CD8-positive, alpha-beta memory T cell (primary cell): Measurements from ENCODE around the gene EIF1AD. TPM values are rescaled to one million over a fixed set of nuclear protein-coding genes. Genes with fewer than 3 reads are reported as not detected.

Experiments used
- CTCF ChIA-PET: fragments of 350-600 bp; sonication (Branson Sonifier 250); formaldehyde crosslinking; loops from one replicate; lab custom pipeline; 2021; ENCODE audit warnings: antibody characterized with exemption; lab: Charles Lee
- POLR2A ChIA-PET: fragments of 350-600 bp; sonication (Branson Sonifier 250); formaldehyde crosslinking; loops from one replicate; lab custom pipeline; 2021; ENCODE audit warnings: antibody characterized with exemption; lab: Charles Lee
- DNase-seq, 5 donors: peaks; one replicate each; pipeline versions ENCODE4 v3.0.0 to v3.0.0-alpha.2; 2020 to 2022; ENCODE audit warnings: mixed read lengths in 1 of 5
- H3K27ac ChIP-seq: one replicate; pipeline ENCODE4 v1.7.0; 2013; ENCODE audit warnings: low read depth, mild to moderate bottlenecking, low read length, moderate library complexity
- H3K27me3 ChIP-seq: 2 replicates; pipeline ENCODE4 v1.7.0; 2013; ENCODE audit warnings: low read length, mild to moderate bottlenecking; ENCODE audit not compliant: insufficient read depth, poor library complexity, severe bottlenecking
- H3K36me3 ChIP-seq: 2 replicates; pipeline ENCODE4 v1.7.0; 2013; ENCODE audit warnings: mild to moderate bottlenecking, low read length, moderate library complexity; ENCODE audit not compliant: insufficient read depth
- H3K4me1 ChIP-seq: 2 replicates; pipeline ENCODE4 v1.7.0; 2013; ENCODE audit warnings: mild to moderate bottlenecking, low read length, moderate library complexity; ENCODE audit not compliant: insufficient read depth
- H3K4me3 ChIP-seq: 2 replicates; pipeline ENCODE4 v1.7.0; 2013; ENCODE audit warnings: mild to moderate bottlenecking, low read length
- H3K9me3 ChIP-seq: 2 replicates; pipeline ENCODE4 v1.7.0; 2013; ENCODE audit warnings: mild to moderate bottlenecking, low read length
- H3K27ac Mint-ChIP-seq, 8 donors: one replicate each; pipeline ENCODE4 v1.8.0; 2020 to 2021; ENCODE audit warnings: mixed read lengths in 8 of 8, mild to moderate bottlenecking in 6 of 8, inconsistent platforms in 3 of 8, moderate library complexity in 3 of 8
- H3K27me3 Mint-ChIP-seq, 2 donors: one replicate each; pipeline ENCODE4 v1.8.0; 2020 to 2021; ENCODE audit warnings: mixed read lengths in 2 of 2, mild to moderate bottlenecking in 1 of 2, moderate library complexity in 1 of 2
- H3K36me3 Mint-ChIP-seq, 3 donors: one replicate each; pipeline ENCODE4 v1.8.0; 2020 to 2021; ENCODE audit warnings: mixed read lengths in 3 of 3, inconsistent platforms in 1 of 3, mild to moderate bottlenecking in 1 of 3
- H3K4me1 Mint-ChIP-seq, 3 donors: one replicate each; pipeline ENCODE4 v1.8.0; 2020 to 2021; ENCODE audit warnings: mixed read lengths in 3 of 3, inconsistent platforms in 1 of 3, mild to moderate bottlenecking in 1 of 3
- H3K4me3 Mint-ChIP-seq, 7 donors: one replicate each; pipeline ENCODE4 v1.8.0; 2020 to 2021; ENCODE audit warnings: mixed read lengths in 7 of 7, mild to moderate bottlenecking in 6 of 7, moderate library complexity in 4 of 7, inconsistent platforms in 2 of 7
- H3K9me3 Mint-ChIP-seq, 5 donors: one replicate each; pipeline ENCODE4 v1.8.0; 2020 to 2022; ENCODE audit warnings: mixed read lengths in 5 of 5, mild to moderate bottlenecking in 3 of 5, moderate library complexity in 2 of 5, inconsistent platforms in 1 of 5
- polyA plus RNA-seq: library from polyadenylated mRNA; unstranded; fragments of 300-500 nt; fragmentation: Illumina TruSeq; gene quantifications from one replicate; pipeline ENCODE4 v1.2.3, GENCODE V29; 2021
- total RNA-seq, 2 experiments: library from RNA; stranded (reverse); gene quantifications; one replicate each; pipeline ENCODE4 v1.2.3, GENCODE V29; 2021

EIF1AD gene
- total and polyA plus RNA-seq, 3 experiments from 2014 or later: 16.1 to 81.3 (median 81.2) TPM

DNA sequence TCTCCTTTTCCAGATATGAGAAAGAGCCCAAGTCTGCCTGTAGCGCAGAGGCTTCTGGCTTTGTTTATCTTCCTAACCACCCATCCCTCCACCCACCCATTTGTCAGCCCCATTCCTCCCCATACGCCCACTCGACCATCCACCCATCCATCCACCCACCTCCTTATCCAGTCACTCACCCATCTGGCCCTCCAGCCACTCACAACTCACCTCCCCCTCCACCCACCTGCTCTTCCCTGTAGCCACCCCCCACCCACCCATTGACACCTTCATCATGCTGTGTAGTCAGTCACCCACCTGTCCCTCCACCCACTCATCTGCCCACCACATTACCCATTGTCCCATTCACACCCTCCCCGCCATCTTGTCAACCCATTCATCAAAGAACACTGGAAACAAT is 15.4 kb upstream of the EIF1AD start:
- ChIA-PET POLR2A (no interaction called here), CTCF (no interaction called here)
- Histone ChIP-seq H3K4me1 (peaks cover 2% of the 10 kb centered on the region), H3K27ac (no peak overlapping the region), H3K27me3 (peaks cover 8% of the 10 kb centered on the region), H3K36me3 (no peaks in the 10 kb centered on the region), H3K4me3 (no peak overlapping the region), H3K9me3 (no peaks in the 10 kb centered on the region)
- Mint-ChIP-seq H3K27ac (no peak overlapping the region), H3K36me3 (no peaks in the 10 kb centered on the region), H3K4me3 (no peak overlapping the region), H3K27me3 (peaks cover 11 to 15% of the 10 kb centered on the region in 2 donors), H3K9me3 (no peaks in the 10 kb centered on the region), H3K4me1 (peaks cover 0 to 4% (median under 1%) of the 10 kb centered on the region in 3 donors)
- no peak for DNase-seq

DNA sequence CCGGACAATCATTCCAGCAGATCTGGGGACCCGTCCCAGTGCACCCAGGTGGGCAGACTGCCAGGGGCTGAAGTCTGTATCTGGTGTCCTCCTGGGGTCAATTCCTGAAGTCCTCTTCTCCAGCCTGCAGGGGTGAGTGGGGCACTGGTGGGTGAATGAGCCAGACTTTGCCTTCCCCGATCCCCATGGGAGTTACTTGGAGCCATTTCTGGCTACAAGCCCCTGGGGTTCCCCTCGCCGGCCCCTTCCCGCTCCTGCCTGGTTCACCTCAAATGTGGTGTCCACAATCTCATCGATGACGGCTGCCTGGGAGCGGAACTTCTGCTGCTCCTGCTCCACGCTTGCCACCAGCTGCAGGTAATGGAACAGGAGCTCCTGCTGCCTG is 14.8 kb upstream of the EIF1AD start:
- Mint-ChIP-seq H3K9me3 (no peaks in the 10 kb centered on the region), H3K4me1 (peaks cover 0 to 2% (median 0%) of the 10 kb centered on the region in 3 donors), H3K27ac (no peak overlapping the region), H3K27me3 (peaks cover 11 to 18% of the 10 kb centered on the region in 2 donors), H3K36me3 (no peaks in the 10 kb centered on the region), H3K4me3 (no peak overlapping the region)
- DNase-seq: no peak
- H3K9me3 ChIP-seq: no peaks in the 10 kb centered on the region
- CTCF ChIA-PET: no interaction called here
- H3K27me3 ChIP-seq: peaks cover 13% of the 10 kb centered on the region
- H3K36me3 ChIP-seq: no peaks in the 10 kb centered on the region
- H3K4me1 ChIP-seq: no peaks in the 10 kb centered on the region
- H3K4me3 ChIP-seq: no peak overlapping the region
- no peak overlapping the region for H3K27ac ChIP-seq
- POLR2A ChIA-PET: no interaction called here

DNA sequence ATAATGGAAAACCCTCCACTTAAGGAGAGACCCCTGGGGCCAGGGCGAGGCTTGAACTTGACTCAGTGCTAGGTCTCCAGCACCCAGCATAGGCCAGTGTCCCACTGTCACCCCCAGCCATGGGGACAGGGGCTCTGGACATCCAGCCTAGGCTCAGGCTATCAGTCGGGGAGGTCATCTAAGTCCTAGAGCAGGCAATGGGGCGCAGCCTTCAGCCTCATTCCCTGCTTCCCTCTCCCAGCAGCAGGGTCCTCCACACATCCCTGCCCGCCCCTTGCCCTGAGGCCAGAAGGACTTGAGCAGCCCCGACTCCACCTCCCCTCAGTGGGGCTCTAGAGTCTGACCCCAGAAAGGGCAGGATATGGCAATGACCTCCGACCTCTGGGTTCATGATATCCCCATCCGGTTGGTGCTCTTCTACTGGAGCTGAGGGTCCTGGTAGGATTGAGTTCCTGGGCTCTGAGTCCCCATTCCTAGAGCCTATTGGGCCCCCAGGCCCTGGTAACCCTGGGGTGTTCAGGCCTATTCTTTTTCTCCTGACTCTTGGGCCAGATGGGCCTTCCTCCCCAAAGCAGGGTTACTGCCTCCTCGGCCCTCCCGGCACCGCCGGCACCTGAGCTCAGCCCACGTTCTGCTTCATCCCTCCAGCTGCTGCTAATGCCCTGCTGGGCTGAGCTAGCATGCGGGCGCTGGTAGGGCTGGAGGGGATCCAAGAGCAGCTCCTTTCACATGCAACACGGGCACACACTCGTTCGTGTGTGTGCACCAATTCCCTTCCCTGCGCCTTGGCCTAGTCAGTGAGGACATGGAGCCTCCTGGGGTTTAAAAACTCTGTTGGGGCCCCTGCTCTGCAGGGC is 14.2 kb upstream of the EIF1AD start:
- Histone ChIP-seq H3K4me1 (no peaks in the 10 kb centered on the region), H3K27me3 (peaks cover 16% of the 10 kb centered on the region), H3K27ac (no peak overlapping the region), H3K36me3 (no peaks in the 10 kb centered on the region), H3K9me3 (no peaks in the 10 kb centered on the region), H3K4me3 (no peak overlapping the region)
- peaks cover 11 to 22% of the 10 kb centered on the region in 2 donors for H3K27me3 Mint-ChIP-seq
- H3K4me1 Mint-ChIP-seq: peaks cover 0 to 2% (median 0%) of the 10 kb centered on the region in 3 donors
- no peak overlapping the region for H3K27ac Mint-ChIP-seq
- H3K9me3 Mint-ChIP-seq: no peaks in the 10 kb centered on the region
- ChIA-PET POLR2A (no interaction called here), CTCF (no interaction called here)
- no peak for DNase-seq
- no peaks in the 10 kb centered on the region for H3K36me3 Mint-ChIP-seq
- H3K4me3 Mint-ChIP-seq: no peak overlapping the region

DNA sequence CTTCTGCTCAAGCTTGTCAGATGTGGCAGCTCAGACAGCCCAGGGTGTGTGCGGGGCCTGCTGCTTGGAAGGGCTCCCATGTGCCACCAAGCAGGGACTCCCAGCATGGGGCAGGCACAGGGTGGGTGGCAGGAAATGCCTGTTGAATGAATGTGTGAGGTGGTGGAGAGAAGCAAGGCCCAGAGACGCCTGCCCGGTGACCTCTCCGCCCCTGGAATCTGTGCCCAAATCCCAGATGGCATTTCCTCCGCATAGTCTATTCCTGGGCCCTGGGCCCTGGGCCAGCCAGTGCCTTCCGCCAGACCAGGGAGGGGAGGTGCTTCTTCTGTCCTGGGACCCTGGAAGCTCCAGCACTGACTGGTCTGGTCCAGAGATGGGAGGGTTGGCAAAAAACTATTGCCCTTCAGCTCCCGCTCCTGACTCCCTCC is 13.5 kb upstream of the EIF1AD start:
- Mint-ChIP-seq H3K27me3 (peaks cover 14 to 24% of the 10 kb centered on the region in 2 donors), H3K9me3 (no peaks in the 10 kb centered on the region), H3K4me1 (no peaks in the 10 kb centered on the region), H3K36me3 (no peaks in the 10 kb centered on the region), H3K27ac (no peak overlapping the region), H3K4me3 (no peak overlapping the region)
- H3K4me1 ChIP-seq: no peaks in the 10 kb centered on the region
- H3K4me3 ChIP-seq: no peak overlapping the region
- H3K36me3 ChIP-seq: no peaks in the 10 kb centered on the region
- no peak for DNase-seq
- no peaks in the 10 kb centered on the region for H3K9me3 ChIP-seq
- peaks cover 16% of the 10 kb centered on the region for H3K27me3 ChIP-seq
- ChIA-PET POLR2A (no interaction called here), CTCF (no interaction called here)
- no peak overlapping the region for H3K27ac ChIP-seq

DNA sequence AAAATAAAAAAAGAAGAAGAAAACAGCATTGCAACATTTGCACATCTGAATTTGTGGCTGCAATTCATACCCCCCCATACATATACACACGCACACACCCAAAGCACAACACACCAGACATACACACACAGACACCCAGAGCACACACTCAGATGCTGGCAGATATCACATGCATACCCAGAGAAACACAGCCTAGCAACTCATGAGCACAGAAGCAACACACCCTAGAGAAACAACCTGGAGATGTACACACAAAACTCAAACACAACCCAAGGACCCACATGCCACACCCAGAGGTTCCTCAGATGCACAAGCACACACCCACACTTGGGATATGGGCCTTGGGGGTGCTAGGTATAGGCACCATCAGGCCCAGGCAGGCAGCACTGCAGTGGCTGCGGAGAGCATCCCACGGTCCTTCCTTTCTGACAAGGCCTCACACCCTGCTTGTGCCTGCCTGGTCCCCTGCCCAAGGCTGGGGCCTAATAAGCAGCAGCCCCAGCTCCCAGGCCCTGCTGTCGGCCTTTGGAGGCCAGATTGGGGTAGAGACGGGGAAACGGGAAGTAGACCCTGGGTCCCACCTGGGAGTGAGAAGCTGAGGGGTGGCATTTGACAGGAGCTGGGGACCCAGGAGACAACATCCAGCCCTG is 13.0 kb upstream of the EIF1AD start:
- ChIA-PET CTCF (interaction anchor here (5.6 kb wide), 1 partner anchor 8 kb away, joined by 22 read pairs; no protein-coding TSS in a partner anchor), POLR2A (no interaction called here)
- peak overlapping the region in 1 of 8 donors; percentile 38 for H3K27ac Mint-ChIP-seq
- H3K4me3 ChIP-seq: no peak overlapping the region
- no peak overlapping the region for H3K27ac ChIP-seq
- no peaks in the 10 kb centered on the region for H3K9me3 Mint-ChIP-seq
- no peaks in the 10 kb centered on the region for H3K9me3 ChIP-seq
- DNase-seq: no peak
- no peaks in the 10 kb centered on the region for H3K4me1 ChIP-seq
- no peaks in the 10 kb centered on the region for H3K4me1 Mint-ChIP-seq
- peaks cover 16% of the 10 kb centered on the region for H3K27me3 ChIP-seq
- peaks cover 16 to 28% of the 10 kb centered on the region in 2 donors for H3K27me3 Mint-ChIP-seq
- H3K36me3 Mint-ChIP-seq: no peaks in the 10 kb centered on the region
- H3K4me3 Mint-ChIP-seq: no peak overlapping the region
- no peaks in the 10 kb centered on the region for H3K36me3 ChIP-seq

DNA sequence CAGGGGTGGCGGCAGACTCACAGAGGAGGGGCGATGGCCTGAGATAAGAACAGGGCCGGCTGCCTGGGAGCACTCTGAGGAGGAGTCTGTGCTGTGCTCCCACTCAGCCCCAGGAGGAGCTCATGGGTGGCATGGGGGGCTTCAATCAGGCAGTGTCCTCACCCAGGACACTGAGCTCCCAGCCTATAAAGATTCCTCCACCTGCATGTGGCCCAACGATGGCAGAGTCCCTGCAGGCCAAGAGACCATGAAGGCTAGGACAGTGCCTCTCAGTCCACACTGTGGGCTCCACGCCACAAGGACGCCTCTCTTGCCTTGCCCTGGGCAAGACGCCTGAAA is 11.8 kb upstream of the EIF1AD start:
- Histone ChIP-seq H3K27ac (no peak overlapping the region), H3K4me1 (no peaks in the 10 kb centered on the region), H3K27me3 (peaks cover 16% of the 10 kb centered on the region), H3K4me3 (no peak overlapping the region), H3K36me3 (no peaks in the 10 kb centered on the region), H3K9me3 (no peaks in the 10 kb centered on the region)
- ChIA-PET CTCF (interaction anchor here (1.2 to 5.6 kb wide), 2 partner anchors 9 to 11 kb away, joined by 4 to 22 read pairs; no protein-coding TSS in a partner anchor), POLR2A (no interaction called here)
- Mint-ChIP-seq H3K4me3 (no peak overlapping the region), H3K36me3 (no peaks in the 10 kb centered on the region), H3K9me3 (no peaks in the 10 kb centered on the region), H3K4me1 (no peaks in the 10 kb centered on the region), H3K27me3 (peaks cover 16 to 28% of the 10 kb centered on the region in 2 donors), H3K27ac (no peak overlapping the region)
- DNase-seq: no peak

DNA sequence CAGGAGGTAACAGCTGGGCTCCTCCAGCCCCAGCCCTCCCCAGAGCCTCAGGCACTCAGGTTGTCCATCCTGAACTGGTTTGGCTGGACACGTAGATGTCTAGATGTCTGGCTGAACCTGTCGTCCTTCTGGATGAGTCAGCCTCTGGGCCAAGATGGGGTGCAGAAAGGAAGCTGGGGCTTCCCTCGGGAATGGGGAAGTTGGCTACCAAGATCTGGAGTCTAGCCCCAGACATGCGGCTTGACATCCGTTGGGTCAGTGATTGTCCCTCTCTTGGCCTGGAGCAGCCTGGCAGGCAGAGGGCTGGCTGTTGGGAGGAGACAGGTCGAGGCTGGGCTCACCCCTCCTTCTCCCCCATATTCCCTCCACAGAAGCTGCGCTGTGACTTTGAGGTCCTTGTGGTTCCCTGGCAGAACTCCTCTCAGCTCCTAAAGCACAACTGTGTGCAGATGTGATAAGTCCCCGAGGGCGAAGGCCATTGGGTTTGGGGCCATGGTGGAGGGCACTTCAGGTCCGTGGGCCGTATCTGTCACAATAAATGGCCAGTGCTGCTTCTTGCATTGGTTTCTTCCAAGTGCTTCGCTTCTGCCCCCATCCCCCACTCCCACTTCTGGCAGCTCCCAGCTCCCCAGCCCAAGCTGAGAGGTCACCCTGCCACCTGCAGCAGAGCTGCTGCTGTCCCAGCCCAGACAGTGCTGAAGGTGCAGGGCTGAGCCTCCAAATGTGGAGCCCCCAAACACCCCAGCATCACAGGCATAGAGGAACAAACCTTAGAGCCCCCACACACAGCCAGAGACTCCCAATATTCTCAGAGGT is 11.2 kb upstream of the EIF1AD start:
- Histone ChIP-seq H3K27ac (peak overlapping the region; percentile 31), H3K4me1 (no peaks in the 10 kb centered on the region), H3K27me3 (peaks cover 16% of the 10 kb centered on the region), H3K9me3 (no peaks in the 10 kb centered on the region), H3K36me3 (no peaks in the 10 kb centered on the region), H3K4me3 (no peak overlapping the region)
- Mint-ChIP-seq H3K36me3 (no peaks in the 10 kb centered on the region), H3K27me3 (peaks cover 16 to 28% of the 10 kb centered on the region in 2 donors), H3K27ac (no peak overlapping the region), H3K4me3 (no peak overlapping the region), H3K4me1 (no peaks in the 10 kb centered on the region), H3K9me3 (no peaks in the 10 kb centered on the region)
- ChIA-PET POLR2A (no interaction called here), CTCF (interaction anchor here (1.2 to 5.6 kb wide), 2 partner anchors 9 to 10 kb away, joined by 4 to 22 read pairs; no protein-coding TSS in a partner anchor)
- DNase-seq: no peak
